Muscle layer of colon (tissue), 2 donors: ENCODE measurements around the gene MPND.
"Not testable (repeated sequence)": the region's sequence is repeated elsewhere in the genome, so short reads cannot be mapped to it uniquely, and the experiment has no call there.

Experiments
- H3K27ac ChIP-seq: one replicate; pipeline ENCODE4 v1.7.0; 2013; ENCODE audit warnings: low read depth, mild to moderate bottlenecking, low read length, moderate library complexity
- H3K27me3 ChIP-seq, 2 donors: one replicate each; pipeline ENCODE4 v1.7.0; 2013; ENCODE audit warnings: low read length in 2 of 2, mild to moderate bottlenecking in 2 of 2; ENCODE audit not compliant: insufficient read depth in 2 of 2, control insufficient read depth in 1 of 2
- H3K36me3 ChIP-seq: one replicate; pipeline ENCODE4 v1.7.0; 2013; ENCODE audit warnings: mild to moderate bottlenecking, low read length; ENCODE audit not compliant: insufficient read depth
- H3K4me1 ChIP-seq: one replicate; pipeline ENCODE4 v1.7.0; 2013; ENCODE audit warnings: mild to moderate bottlenecking, low read length; ENCODE audit not compliant: insufficient read depth
- H3K4me3 ChIP-seq, 2 donors: one replicate each; pipeline ENCODE4 v1.7.0; 2013; ENCODE audit warnings: low read length in 2 of 2, low read depth in 1 of 2, mild to moderate bottlenecking in 1 of 2, moderate library complexity in 1 of 2
- H3K9ac ChIP-seq: one replicate; pipeline ENCODE4 v1.7.0; 2013; ENCODE audit warnings: low read length
- H3K9me3 ChIP-seq: one replicate; pipeline ENCODE4 v1.7.0; 2013; ENCODE audit warnings: mild to moderate bottlenecking, low read length
- donor health status: abdominal sarcoma.
- donor health status: Adenocarcinoma of cecum.

The MPND gene

DNA sequence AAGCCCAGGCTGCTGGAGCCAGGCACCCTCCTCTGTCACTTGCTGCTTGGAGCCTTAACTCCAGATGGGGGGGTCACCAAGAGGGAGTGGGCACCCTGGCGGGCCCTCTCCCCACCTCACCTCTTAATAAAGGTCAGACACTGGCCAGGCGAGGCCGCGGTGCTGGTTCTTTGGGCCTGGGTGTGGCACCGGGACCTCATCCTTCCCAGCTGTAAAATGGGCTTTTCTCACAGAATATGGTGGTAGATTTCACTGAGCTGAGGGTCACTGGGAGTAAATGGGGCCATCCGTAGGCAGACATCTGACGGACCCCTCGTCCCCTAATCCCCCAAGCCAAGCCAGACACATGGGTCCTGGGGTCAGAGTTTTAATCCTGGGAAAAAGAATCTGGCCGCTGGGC is 19.7 kb upstream of the MPND start:
- Histone ChIP-seq H3K9ac (no peak overlapping the region), H3K4me1 (peaks cover 8% of the 10 kb centered on the region), H3K4me3 (no peak overlapping the region), H3K9me3 (no peaks in the 10 kb centered on the region), H3K36me3 (no peaks in the 10 kb centered on the region), H3K27ac (no peak overlapping the region), H3K27me3 (peaks cover 0 to 25% of the 10 kb centered on the region in 2 donors)

DNA sequence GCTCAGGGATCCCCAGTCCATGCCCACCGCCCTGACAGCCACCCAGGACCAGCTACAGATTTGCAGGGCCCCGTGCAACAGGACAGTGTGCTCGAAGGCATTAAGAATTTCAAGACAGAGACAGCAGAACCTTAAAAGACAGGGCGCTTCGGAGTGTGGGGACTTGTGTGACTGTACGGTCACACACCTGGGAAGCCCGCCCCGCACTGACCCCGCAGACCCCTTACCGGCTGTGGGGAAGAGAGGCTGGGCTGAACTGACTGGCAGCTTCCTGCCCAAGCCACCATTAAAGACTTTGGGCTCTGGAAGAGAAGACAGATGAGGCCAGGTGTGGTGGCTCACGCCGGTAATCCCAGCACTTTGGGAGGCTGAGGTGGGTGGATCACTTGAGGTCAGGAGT is 19.1 kb upstream of the MPND start:
- Histone ChIP-seq H3K36me3 (no peaks in the 10 kb centered on the region), H3K4me1 (peaks cover 13% of the 10 kb centered on the region), H3K4me3 (no peak overlapping the region), H3K27ac (no peak overlapping the region), H3K9ac (no peak overlapping the region), H3K27me3 (peaks cover 0 to 26% of the 10 kb centered on the region in 2 donors), H3K9me3 (no peaks in the 10 kb centered on the region)

DNA sequence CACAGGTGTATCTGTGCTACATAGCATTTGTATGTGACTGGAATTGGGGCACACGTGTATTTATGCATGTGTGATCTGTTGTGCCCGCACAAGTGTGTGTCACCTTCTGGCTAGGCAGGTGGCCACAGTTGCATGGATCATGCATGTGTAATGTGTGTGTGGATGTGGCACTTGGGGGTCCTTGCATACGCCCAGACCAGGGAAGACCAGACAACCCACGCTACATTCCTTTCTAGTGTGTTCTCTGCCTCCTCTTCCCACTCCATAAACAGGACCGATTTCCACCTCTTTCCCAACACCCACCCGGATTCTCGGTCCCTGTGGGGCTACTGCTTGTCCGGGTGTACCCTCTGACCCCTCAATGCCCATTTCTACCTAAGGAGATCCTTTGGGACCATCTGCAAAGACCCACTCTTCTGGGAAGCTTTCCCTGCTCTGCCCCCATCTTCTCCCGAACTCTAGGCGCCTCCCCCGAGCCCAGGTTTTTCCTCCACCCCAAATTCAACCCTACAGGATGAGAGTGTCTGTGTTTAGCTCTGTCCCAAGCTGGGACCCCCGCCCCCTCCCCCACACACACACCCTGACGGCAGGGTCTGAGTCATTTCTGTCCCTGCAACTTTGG is 17.0 kb upstream of the MPND start:
- H3K27ac ChIP-seq, result no peak overlapping the region
- no peaks in the 10 kb centered on the region for H3K36me3 ChIP-seq
- H3K4me1 ChIP-seq, result peaks cover 13% of the 10 kb centered on the region
- peaks cover 0 to 26% of the 10 kb centered on the region in 2 donors for H3K27me3 ChIP-seq
- no peak overlapping the region for H3K4me3 ChIP-seq
- H3K9ac ChIP-seq, result no peak overlapping the region
- no peaks in the 10 kb centered on the region for H3K9me3 ChIP-seq

DNA sequence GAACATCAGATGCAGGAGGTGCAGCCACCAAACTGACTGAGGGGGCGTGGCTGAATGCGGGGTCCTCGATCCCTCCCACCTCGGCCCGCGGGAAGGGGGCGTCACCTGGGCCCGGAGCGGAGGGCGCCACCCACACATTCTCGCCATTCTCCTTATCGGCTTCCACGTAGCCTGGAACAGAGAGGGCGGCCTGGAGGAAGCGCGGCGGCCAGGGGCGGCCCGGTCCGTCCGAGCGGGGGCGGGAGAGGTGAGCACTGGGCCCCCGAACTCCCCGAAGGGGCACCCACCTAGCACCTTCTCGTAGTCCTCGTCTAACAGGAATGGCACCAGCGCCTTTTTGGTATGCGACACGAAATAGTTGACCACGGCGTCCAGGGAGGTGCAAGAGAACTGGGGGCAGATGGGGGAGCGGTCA is 16.5 kb upstream of the MPND start:
- Histone ChIP-seq H3K9me3 (no peaks in the 10 kb centered on the region), H3K27me3 (peaks cover 0 to 26% of the 10 kb centered on the region in 2 donors), H3K36me3 (no peaks in the 10 kb centered on the region), H3K4me1 (peaks cover 13% of the 10 kb centered on the region), H3K9ac (no peak overlapping the region), H3K27ac (no peak overlapping the region), H3K4me3 (peak overlapping the region in 1 of 2 donors; percentile 63)

DNA sequence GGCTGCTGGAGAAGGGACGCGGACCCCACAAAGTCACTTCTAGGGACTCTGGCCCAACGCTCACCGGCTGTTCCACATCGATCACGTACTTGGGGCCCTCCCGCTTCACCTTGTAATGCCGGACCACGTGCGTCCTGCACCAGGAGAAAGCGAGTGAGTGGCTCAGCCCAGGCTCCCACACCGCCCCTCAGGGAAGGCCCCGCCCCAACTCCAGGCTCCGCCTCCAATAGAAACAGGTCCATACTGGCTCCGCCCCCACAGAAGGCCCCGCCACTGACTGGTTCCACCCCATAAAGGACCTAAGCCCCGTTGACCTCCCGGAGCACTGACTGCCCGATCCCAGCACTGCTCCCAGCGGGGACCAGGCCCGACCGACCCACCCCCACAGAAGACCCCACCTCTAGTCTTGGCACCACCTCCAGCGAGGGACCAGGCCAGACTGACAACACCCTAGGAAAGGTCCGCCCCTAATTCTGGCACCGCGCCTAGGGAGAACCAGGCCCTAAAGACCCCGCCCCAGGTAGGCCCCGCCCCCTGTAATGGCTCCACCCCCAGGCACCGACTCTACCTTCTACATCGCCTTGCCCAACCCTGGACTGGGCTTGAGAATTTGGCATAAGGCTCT is 16.0 kb upstream of the MPND start:
- no peak overlapping the region for H3K27ac ChIP-seq

DNA sequence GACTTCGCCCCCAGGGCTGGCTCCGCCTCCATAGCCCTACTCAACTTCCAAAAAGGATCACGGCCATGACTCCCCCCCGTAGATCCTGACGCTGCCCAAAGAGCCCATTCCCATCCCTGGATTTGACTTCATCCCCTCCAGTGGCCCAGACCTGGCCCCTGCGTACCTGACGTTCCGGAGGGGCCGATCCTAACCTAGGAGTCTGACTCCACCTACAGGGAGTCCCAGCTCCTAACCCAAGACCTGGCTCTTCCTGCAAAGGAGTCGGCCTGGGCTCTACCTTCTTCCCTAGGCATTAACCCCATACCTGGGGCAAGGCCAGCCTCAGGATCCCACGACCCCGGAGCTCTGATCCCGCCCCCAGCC is 15.5 kb upstream of the MPND start:
- H3K27ac ChIP-seq, result no peak overlapping the region
- peak overlapping the region; percentile 27 to 63 for H3K4me3 ChIP-seq
- peak overlapping the region; percentile 44 for H3K9ac ChIP-seq
- H3K36me3 ChIP-seq, result no peaks in the 10 kb centered on the region
- H3K9me3 ChIP-seq, result no peaks in the 10 kb centered on the region
- peaks cover 13% of the 10 kb centered on the region for H3K4me1 ChIP-seq
- H3K27me3 ChIP-seq, result peaks cover 0 to 26% of the 10 kb centered on the region in 2 donors

More for the DNA sequence above, 16.0 kb upstream of the MPND start:
- peaks cover 0 to 26% of the 10 kb centered on the region in 2 donors for H3K27me3 ChIP-seq
- no peaks in the 10 kb centered on the region for H3K9me3 ChIP-seq
- H3K9ac ChIP-seq, result peak overlapping the region; percentile 44
- peak overlapping the region; percentile 27 to 63 for H3K4me3 ChIP-seq
- no peaks in the 10 kb centered on the region for H3K36me3 ChIP-seq
- H3K4me1 ChIP-seq, result peaks cover 13% of the 10 kb centered on the region

DNA sequence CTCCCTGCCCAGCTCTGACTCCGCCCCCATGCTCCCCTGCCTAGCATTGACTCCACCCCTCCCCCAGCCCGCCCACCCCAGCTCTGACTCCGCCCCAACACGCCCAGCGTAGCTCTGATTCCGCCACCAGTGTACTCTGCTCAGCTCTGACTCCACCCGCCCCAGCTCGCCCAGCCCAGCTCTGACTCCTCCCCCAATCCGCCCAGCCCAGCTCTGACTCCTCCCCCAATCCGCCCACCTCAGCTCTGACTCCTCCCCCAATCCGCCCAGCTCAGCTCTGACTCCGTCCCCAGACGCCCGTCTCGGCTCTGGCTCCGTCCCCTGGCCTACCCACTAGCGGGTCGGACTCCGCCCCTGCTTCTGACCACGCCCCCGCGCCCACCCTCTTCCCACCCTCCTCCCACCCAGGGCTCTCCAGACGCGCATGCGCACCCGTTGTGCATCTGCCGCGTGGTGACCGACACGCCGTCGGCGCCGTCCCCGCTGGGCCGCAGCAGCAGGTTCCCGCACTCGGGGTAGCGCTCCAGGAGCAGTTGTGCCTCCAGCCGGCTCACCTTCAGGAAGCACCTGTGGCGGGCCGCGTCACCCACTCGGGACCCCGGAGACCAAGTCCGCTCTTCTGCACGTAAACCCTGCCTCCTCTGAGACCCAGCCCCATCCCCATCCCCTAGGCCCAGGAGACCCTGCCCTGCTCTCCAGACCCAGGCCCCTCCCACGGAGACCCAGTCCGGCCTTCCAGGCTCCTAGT is 14.9 kb upstream of the MPND start:
- H3K4me1 ChIP-seq, result peaks cover 13% of the 10 kb centered on the region
- H3K27me3 ChIP-seq, result peaks cover 0 to 26% of the 10 kb centered on the region in 2 donors
- H3K9me3 ChIP-seq, result no peaks in the 10 kb centered on the region
- H3K27ac ChIP-seq, result no peak overlapping the region
- no peak overlapping the region for H3K9ac ChIP-seq
- H3K36me3 ChIP-seq, result no peaks in the 10 kb centered on the region
- H3K4me3 ChIP-seq, result peak overlapping the region in 1 of 2 donors; percentile 63

DNA sequence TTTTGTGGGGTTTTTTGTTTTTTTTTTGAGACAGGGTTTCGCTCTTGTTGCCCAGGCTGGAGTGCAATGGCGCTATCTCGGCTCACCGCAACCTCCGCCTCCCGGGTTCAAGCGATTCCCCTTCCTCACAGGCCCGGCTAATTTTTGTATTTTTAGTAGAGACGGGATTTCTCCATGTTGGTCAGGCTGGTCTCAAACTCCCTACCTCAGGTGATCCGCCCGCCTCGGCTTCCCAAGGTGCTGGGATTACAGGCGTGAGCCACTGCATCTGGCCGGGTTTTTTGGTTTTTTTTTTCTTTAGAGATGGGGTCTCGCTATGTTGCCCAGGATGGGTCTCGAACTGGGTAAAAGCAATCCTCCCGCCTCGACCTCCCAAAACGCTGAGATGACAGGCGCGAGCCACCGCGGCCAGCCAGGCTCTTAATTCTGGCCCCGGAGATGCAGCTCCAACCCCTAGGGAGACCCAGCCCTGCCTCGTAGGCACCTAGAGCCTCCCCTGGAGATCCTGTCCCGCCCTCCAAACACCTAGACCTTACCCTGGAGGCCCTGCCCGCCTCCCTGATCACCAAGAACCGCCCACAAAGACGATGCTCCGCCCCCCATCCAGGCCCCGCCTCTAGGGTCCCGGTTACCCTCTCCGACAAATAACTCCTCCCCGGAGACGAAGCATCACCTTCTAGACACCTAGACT is 14.2 kb upstream of the MPND start:
- not testable (repeated sequence) for H3K27ac ChIP-seq
- H3K4me3 ChIP-seq, result peak overlapping the region in 1 of 2 donors; percentile 47

DNA sequence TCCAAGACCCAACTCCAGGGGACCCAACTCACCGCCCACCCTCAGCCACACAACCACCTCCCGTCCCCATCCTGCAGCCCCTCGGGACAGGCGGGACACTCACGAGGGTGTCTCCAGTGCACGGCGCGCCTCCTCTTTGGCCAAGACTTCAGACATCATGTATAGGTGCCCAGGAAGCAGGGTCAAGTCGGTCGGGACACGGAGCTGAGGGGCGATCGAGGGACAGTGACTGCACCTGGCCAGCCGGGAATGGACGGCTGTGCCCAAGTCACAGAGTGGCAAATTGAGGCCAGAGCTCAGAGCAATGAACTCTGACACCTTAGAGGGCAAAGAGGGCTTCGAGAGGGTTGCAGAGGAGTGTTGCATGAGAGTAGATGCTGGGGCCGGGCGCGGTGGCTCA is 13.5 kb upstream of the MPND start:
- Histone ChIP-seq H3K27ac (no peak overlapping the region), H3K9me3 (no peaks in the 10 kb centered on the region), H3K9ac (no peak overlapping the region), H3K36me3 (no peaks in the 10 kb centered on the region), H3K4me3 (no peak overlapping the region), H3K27me3 (peaks cover 0 to 26% of the 10 kb centered on the region in 2 donors), H3K4me1 (peaks cover 13% of the 10 kb centered on the region)

More for the DNA sequence above, 14.2 kb upstream of the MPND start:
- Histone ChIP-seq H3K27me3 (peaks cover 0 to 26% of the 10 kb centered on the region in 2 donors), H3K4me1 (peaks cover 13% of the 10 kb centered on the region)
- H3K9me3 ChIP-seq, H3K9ac ChIP-seq, H3K36me3 ChIP-seq: not testable (repeated sequence)

DNA sequence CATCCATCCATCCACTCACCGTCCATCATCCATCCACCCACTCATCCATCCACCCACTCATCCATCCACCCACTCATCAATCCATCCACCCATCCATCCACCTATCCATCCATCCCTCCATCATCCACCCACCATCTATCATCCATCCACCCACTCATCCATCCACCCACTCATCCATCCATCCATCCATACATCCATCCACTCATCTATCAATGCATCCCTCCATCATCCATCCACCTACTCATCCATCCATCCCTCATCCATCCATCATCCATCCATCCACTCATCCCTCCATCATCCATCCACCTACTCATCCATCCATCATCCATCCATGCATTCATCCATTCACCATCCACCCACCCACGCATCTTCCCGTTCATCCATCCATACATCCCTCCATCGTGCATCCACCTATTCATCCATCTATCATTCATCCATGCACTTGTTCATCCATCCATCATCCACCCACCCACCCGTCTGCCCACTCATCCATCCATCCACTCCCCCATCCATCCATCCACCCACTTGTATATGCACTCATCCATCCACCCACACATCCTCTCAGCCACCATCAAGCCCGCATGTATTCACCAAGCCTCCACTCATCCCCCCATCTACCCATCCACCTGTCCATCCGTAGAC is 8.3 kb upstream of the MPND start:
- Histone ChIP-seq H3K27me3 (no peaks in the 10 kb centered on the region), H3K9ac (no peak overlapping the region), H3K27ac (no peak overlapping the region), H3K36me3 (no peaks in the 10 kb centered on the region), H3K4me3 (no peak overlapping the region), H3K9me3 (no peaks in the 10 kb centered on the region), H3K4me1 (no peaks in the 10 kb centered on the region)
